Right hindlimb (tissue), 1 donor: Measurements from ENCODE around the gene NID1.
"Not testable (repeated sequence)": the region's sequence is repeated elsewhere in the genome, so short reads cannot be mapped to it uniquely, and the experiment has no call there.

ENCODE experiments used
- DNase-seq: peaks from one replicate; pipeline ENCODE4 v3.0.0-alpha.2; 2018

The NID1 gene

DNA sequence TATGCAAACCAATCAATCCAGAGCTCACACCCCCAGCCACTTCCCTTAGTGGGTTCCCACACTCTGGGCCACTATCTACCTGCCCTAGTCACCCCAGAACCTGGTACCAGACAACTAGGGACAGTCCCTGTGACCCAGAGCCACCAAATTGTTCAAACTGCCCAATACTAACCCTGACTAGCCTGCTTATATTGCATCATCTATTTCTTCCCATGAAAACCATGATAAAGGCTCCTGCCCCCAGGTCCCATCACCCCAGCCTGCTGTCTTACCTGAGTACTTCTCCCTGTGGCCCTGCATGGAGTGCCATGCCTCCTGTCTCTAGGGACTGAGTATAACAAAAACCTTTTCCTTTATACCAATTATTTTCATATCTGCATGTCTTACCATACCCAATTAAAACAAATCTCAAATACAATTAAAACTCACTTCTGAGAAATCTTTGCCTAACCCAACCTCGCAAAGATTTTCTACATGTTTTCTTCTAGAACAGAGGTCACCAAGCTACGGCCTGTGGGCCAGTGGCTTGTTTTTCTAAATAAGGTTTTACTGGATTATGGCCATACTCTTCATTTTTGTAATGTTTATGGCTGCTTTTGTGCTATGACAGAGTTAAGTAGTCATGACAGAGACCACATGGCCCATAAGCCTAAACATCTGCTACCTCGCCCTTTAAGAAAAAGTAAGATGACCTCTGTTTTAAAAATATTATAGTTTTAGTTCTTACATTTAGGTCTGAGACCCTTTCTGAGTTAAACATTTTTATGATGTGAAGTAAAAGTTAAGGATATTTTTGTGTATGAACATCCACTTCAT lies 31.0 kb upstream of the NID1 start:
- no peak for DNase-seq

DNA sequence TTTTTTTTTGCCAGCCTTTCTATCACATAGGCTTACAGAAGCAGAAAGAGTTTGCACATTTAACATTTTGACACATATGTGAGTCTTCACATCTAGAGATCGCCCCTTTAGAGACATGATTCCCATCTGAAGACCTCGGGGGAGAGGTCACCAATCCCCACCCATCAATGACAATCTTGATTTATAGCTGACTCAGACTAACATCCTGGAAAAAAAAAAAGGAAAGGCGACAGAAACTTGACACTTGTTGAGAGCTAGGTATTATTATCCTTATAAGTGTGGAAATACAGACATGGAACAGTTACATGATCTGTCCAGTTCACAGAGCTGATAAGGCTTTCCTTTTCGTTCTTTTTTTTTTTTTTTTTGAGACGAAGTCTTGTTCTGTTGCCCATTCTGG lies 28.0 kb upstream of the NID1 start:
- no peak for DNase-seq

DNA sequence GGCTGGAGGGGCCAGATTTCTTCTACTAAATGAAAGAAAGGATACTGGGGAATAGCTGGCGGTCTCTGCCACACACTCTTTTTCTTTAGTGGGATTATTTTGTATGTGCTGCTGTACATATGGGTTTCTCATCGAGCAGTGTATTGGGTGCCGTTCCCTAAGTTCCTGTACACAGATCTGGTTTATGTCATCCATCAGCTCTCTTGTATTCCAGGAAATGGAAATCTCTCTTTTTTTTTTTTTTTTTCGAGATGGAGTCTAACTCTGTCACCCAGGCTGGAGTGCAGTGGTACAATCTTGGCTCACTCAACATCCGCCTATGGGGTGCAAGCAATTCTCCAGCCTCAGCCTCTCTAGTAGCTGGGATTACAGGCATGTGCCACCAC lies 27.0 kb upstream of the NID1 start:
- DNase-seq: no peak

DNA sequence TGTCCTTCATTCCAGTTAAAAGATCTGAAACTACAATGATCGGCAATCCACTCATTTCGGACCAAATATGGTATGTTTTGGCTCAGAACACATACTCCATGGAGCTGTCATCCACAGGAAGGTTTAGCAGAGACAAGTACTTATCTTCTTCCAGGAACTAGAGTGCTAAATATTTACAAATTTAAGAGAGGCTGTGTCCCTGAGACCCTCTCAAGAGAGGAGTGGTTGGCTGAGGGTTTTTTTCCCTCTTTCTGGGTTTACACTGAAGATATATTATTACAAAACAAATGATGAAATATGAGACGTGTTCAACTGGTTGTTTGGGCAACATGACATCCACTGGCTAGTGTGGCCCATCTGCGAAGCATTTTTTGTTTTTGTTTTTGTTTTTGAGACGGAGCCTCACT lies 25.9 kb upstream of the NID1 start:
- DNase-seq: no peak

GRCh38 chr1:236089046-236089773 lies 24.3 kb upstream of the NID1 start:
- DNase-seq: no peak

GRCh38 chr1:236086537-236086936 lies 21.6 kb upstream of the NID1 start:
- DNase-seq: no peak

DNA sequence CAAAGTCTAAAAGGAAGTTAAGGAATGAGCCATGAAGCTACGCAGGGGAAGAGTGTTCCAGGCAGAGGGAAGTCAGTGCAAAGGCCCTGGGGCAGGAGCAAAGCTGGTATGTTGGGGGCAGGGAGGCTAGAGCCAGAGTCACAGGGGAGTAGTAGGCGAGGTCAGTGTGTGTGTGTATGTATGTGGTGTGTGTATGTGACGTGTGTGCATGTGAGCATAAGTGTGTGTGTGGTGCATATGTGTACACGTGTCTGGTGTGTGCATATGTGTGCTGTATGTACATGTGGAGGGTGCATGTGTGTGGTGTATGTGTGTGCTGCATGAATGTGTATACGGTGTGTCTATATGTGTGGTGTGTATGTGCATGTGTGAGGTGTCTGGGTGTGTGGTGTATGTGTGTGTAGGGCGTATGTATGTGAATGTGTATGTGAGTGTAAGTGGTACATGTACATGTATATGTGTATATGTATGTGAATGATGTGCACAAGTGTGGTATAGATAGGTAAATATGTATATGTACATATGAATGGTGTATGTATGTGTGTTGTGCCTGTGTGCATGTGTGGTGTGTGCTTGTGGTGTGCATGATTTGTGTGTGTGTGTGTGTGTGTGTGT lies 20.8 kb upstream of the NID1 start:
- DNase-seq: no peak

GRCh38 chr1:236084386-236084730 lies 19.5 kb upstream of the NID1 start:
- DNase-seq: no peak

DNA sequence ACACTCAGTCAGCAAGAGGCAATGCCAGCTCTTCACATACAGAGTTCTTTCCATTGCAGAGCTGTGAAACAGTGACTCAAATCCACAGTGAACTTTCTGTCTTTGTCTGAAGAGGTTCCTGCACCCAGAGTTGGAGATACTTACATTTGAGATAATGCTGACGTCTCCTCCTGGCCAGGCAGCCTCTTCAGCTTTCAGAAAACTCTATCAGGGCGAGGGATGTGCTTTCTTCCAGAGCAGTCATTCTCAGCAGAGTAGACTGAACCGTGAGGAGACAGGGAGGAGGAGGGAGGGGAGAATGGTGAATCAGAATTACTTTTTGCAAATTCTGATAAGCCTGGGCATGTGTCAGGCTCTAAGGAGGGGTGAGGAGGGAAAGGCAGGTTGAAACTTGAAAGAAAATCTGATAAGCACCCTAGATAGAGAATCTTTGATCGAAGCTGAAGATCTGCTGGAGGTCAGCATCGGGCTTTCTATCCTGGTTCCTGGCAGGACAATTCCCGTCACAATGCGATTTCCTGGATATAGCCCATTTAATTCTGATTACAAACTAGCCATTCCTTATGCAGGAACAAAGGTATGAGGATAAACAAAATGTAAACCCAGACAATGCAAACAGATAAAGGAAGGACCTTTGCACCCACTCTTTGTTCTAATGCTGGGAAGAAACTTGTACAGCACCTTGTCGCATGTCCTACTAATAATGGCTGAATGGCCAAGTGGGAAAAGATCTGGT lies 18.9 kb upstream of the NID1 start:
- DNase-seq: no peak

GRCh38 chr1:236082526-236082925 lies 17.6 kb upstream of the NID1 start:
- no peak for DNase-seq

DNA sequence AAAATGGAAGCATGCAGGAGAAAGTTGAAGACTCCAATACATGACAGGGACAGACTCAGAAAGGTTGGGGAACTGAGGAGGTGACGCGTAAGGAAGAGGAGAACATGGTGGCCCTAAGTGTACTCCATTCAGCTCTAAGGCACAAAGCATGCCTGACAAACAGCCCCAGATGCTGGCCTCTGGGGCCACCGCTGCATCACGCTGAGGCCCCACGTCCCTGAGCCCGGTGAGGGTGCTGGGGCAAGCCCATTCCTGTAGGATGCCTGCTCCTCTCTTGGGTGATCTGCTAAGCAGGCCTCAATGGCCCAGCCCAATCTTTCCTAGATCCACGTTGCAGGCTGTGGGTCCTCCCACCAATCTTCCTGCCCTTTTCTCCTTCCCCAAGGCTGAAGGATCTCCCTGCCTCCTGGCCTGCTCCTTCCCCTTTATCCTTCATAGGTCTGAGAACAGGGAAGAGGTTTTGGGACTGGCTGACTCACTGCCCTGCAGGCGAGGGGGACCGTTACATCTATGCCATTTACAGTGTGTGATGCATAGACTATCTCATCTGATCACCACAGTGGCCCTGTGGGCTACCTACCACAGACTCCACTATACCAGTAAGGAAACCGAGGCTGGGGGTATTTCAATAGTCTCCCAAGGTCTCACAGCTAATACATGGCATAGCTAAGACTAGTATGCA lies 16.8 kb upstream of the NID1 start:
- no peak for DNase-seq

- DNase-seq: no peak
Measured at GRCh38 chr1:236079703-236080102, 14.8 kb upstream of the NID1 start.

GRCh38 chr1:236078993-236079392 lies 14.1 kb upstream of the NID1 start:
- DNase-seq: no peak

DNA sequence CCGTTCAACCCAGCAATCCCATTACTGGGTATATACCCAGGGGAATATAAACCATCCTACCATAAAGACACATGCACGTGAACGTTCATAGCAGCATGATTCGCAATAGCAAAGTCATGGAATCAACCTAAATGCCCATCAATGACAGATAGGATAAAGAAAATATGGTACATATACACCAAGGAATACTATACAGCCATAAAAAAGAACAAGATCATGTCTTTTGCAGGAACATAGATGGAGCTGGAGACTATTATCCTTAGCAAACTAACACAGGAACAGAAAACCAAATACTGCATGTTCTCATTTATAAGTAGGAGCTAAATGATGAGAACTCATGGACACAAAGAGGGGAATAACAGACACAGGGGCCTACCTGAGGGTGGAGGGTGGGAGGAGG lies 13.2 kb upstream of the NID1 start:
- not testable (repeated sequence) for DNase-seq

DNA sequence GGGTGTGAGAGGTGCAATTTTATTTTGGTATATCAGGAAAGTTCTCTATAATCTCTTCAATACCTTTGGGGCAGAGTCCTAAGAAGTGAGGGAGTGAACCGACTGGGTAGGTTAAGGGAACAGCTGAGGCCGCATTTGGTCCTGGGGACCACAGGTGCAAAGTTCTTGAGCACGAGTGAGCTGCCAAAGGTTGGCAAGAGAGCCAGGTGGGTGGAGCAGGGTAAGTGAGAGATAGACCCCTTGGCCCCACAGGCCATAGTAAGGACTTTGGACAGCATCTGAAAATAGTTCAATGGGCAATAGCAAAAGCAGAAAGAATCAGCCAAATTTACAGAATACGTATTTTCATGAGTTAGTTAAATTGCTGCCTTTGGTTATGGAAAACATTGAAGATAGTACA lies 11.0 kb upstream of the NID1 start:
- DNase-seq: no peak

DNA sequence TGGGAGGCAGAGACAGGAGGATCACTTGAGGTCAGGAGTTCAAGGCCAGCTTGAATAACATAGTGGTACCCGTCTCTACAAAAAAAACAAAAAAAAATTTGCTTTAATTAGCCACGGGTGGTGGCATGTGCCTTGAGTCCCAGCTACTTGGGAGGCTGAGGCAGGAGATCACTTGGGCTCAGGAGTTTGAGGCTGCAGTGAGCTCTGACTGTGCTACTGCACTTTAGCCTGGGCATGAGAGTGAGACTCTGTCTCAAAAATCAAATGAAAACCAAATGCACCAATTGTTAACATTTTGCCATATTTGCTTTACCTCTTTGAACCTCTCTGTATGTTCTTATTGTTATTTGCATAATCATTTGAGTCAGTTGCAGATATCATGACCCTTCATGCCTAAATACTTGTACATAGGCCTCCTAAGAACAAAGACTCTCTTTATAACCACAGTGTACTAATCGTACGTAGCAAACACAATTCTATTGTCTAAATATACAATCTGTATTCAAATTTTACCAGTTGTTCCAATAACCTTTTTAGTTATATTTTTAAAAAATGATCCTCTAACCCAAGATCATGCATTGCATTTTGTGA lies 8.5 kb upstream of the NID1 start:
- DNase-seq: no peak

DNA sequence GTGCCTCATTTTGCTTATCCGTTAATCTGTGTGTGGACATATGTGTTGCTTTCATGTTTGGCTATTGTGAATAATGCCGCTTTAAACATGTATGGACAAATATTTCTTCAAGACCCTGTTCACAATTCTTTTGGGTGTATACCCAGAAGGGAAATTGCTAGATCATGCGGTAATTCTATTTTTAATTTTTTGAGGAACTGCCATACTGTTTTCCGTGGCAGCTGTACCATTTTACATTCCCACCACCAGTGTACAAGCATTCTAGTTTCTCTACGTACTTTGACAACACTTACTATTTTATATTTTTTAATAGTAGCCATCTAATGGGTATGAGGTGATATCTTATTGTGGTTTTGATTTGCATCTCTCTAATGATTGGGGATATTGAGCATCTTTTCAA lies 7.1 kb upstream of the NID1 start:
- no peak for DNase-seq

- no peak for DNase-seq
Measured at GRCh38 chr1:236070753-236071152, 5.9 kb upstream of the NID1 start.

DNA sequence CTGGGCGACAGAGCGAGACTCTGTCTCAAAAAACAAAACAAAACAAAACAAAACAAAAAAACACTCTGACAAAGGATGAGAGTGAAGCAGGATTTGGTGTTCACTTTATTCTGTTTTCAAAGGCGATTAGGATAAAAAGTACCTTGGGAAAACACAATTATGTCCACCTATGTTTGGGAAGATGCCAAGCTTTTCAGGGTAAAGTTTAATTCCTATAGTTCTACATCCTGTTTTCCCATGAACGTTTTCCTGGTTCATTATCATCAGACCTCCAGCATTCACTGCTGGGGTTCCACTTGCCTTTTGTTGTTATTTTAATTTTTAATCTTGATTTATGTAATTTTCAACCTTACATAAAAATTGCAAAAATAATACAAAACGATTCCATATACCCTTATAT lies 4.9 kb upstream of the NID1 start:
- DNase-seq: no peak

DNA sequence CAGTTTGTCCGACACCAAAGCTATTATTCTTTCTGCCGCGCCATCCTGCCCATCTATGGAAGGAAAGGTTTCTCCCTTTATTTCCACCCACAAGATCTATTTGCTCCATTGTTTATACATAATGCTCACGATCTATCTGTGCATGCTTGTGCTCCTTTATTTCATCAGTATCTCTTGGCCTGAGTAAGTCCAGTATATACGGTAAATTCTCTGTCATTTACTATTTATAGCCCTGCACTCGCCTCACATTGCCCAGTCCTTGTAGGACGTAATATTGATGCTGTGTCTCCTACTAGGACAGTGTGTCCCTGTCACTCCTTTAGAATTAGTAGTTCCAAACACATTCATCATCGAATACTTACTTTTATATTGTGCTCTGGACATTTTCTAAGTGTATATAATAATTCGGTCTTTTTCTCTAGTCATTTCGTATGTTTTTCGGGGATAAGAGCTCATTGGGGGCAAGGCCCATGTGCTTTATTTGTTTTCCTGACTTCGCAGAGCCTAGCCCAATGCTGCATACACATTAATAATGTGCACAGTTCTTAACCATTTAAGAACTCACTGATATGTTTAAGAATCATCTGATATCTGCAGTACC lies 3.1 kb upstream of the NID1 start:
- no peak for DNase-seq

GRCh38 chr1:236066828-236067386 lies 2.0 kb upstream of the NID1 start:
- peak; percentile 40 for DNase-seq

- DNase-seq: no peak
Measured at GRCh38 chr1:236066054-236066453, 1.2 kb upstream of the NID1 start.
